Stimulated activated CD4-positive, alpha-beta T cell treated with anti-CD3 and anti-CD28 coated beads, TNF-alpha, amount 100 ng/mL, for 48 hours (primary cell): ENCODE measurements around the gene TAF6.

ENCODE experiments used
- DNase-seq, 3 donors: peaks; one replicate each; pipeline ENCODE4 v3.0.0-alpha.2; 2020; ENCODE audit warnings: low read depth in 3 of 3

TAF6 gene

GRCh38 chr7:100095704-100096103, 23.5 kb downstream of the TAF6 start:
- DNase-seq = no peak

GRCh38 chr7:100095289-100095688, 23.9 kb downstream of the TAF6 start:
- no peak for DNase-seq

- DNase-seq = no peak
Measured at GRCh38 chr7:100093925-100094486, 25.2 kb downstream of the TAF6 start.

GRCh38 chr7:100093498-100093897, 25.7 kb downstream of the TAF6 start:
- no peak for DNase-seq

DNA sequence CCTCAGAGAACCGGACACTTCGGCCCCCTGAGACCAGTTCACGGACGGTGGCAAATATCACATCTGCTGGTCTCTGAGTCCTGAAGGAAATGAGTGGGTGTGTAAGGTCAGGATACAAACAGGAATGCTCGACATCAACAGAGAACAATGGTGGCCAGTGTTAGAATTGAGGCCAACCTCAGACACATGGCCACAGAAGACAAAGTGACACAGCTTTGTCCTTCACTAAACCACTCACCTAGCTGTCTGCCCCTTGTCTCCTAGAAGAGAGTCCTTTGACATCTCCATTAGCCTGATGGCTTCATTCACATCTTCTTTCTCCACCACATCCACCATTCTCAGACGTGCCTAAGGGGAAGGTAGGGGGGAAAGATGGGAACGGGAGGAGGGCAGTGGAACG, 26.1 kb downstream of the TAF6 start:
- no peak for DNase-seq

- no peak for DNase-seq
Measured at GRCh38 chr7:100091411-100092181, 27.6 kb downstream of the TAF6 start.

DNA sequence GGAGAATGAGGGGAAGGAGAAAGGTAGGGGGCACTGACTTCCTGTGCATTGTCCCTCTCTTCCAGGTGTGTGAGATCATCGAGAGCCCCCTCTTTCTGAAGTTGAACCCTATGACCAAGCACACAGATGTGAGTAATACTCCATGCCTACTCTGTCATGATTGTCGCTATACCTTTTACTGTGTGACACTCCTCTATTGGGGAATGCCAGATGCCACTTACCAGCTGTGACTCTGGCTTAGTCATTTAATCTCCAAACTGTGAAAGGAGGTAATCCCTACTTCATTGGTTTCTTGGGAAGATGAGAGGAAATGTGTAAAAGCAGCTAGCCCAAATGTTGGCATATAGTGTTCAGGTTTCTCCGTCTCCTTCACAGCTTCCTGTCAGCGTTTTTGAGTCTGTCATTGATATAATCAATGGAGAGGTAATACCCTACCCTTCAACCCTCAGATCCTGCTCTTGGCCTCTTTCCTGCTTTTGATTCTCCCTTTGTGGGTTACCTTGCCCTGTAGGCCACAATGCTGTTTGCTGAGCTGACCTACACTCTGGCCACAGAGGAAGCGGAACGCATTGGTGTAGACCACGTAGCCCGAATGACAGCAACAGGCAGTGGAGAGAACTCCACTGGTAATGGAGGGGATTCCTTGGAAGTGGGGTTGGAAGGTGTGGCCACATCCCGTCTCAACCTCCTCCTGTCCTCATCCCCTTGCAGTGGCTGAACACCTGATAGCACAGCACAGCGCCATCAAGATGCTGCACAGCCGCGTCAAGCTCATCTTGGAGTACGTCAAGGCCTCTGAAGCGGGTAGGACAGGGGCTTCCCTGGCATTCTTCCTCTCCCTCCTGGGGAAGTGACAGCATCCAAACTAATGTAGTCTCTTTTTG, 28.4 kb downstream of the TAF6 start:
- no peak for DNase-seq

GRCh38 chr7:100089458-100090196, 29.5 kb downstream of the TAF6 start:
- no peak for DNase-seq

- peak; percentile 70 to 87 (median 86) for DNase-seq
Measured at GRCh38 chr7:100088621-100089457, 30.3 kb downstream of the TAF6 start, which contains the start of gene COPS6. TSS of gene COPS6 (plus strand) at chr7:100088969. CDS start at chr7:100088991, 22 bp downstream.

- DNase-seq = no peak
Measured at GRCh38 chr7:100088095-100088620, 31.0 kb downstream of the TAF6 start.

- DNase-seq = no peak
Measured at GRCh38 chr7:100087055-100087750, 32.0 kb downstream of the TAF6 start.

DNA sequence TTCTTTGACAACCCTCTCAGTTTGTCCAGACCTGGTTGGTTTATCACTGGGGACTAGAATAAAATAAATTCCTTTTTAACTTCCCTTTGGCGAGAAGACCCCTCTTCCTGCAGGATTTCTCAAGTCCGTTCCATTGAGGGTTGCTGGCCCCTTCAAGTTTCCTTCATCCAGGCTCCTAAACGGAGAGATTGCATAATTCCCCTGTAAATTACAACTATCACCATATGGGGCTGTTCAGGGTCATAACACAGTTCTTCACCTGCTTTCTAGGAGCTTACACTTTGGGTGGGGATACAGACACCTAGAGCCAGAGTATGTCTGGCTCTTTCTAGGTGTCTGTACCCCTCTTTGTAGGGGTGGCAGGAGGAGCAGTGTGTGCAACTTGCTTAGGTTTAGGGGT, 33.6 kb downstream of the TAF6 start:
- no peak for DNase-seq

DNA sequence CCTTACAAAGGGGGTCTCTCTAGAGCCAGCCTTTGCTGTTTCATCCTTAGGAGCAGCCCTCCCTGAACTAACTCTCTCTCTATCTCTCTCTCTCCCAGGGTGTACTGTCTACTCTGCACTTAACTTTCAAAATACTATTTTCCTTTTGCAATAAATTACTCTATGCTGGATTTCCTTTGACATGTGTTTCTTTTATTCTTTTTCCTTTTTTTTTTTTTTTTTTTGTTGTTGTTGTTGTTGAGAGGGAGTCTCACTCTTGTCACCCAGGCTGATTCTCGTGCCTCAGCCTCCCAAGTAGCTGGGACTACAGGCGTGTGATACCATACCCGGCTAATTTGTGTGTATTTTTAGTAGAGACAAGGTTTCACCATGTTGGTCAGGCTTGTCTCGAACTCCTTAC, 36.2 kb downstream of the TAF6 start:
- DNase-seq = no peak

GRCh38 chr7:100081535-100082102, 37.5 kb downstream of the TAF6 start, which contains the start of gene ZNF3:
TSS of gene ZNF3 (minus strand) at chr7:100081723. CDS start at chr7:100077357, 4,366 bp downstream.
- DNase-seq = peak; percentile 97 to 98 (median 97)

GRCh38 chr7:100080907-100081534, 38.1 kb downstream of the TAF6 start:
- no peak for DNase-seq

- no peak for DNase-seq
Measured at GRCh38 chr7:100079024-100079560, 40.1 kb downstream of the TAF6 start.

DNA sequence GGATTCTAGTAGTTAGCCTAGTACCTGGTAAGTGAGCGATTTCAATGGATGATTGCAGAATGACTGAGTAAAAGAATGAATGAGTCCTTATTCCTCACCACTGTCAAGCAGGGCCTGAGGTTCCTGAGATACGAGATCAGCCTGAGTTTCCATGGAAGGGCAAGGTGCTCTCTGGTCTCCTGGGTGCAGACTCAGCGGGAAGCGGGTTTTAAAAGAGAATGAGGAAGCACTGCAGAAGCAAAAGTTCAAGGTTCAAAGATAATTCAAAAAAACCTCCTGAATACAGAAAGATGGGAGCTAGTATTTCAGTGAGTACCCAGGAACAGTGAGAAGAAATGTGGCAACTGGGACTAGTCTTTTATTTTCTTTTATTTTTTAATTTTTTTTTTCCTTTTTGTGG, 42.0 kb downstream of the TAF6 start:
- DNase-seq = no peak

- DNase-seq = no peak
Measured at GRCh38 chr7:100075418-100075817, 43.7 kb downstream of the TAF6 start.

GRCh38 chr7:100074841-100075240, 44.3 kb downstream of the TAF6 start:
- no peak for DNase-seq
